ENCODE data around the gene MAGEC1.
"Not testable (repeated sequence)": the region's sequence is repeated elsewhere in the genome, so short reads cannot be mapped to it uniquely, and the experiment has no call there.

Gene MAGEC1, protein sequence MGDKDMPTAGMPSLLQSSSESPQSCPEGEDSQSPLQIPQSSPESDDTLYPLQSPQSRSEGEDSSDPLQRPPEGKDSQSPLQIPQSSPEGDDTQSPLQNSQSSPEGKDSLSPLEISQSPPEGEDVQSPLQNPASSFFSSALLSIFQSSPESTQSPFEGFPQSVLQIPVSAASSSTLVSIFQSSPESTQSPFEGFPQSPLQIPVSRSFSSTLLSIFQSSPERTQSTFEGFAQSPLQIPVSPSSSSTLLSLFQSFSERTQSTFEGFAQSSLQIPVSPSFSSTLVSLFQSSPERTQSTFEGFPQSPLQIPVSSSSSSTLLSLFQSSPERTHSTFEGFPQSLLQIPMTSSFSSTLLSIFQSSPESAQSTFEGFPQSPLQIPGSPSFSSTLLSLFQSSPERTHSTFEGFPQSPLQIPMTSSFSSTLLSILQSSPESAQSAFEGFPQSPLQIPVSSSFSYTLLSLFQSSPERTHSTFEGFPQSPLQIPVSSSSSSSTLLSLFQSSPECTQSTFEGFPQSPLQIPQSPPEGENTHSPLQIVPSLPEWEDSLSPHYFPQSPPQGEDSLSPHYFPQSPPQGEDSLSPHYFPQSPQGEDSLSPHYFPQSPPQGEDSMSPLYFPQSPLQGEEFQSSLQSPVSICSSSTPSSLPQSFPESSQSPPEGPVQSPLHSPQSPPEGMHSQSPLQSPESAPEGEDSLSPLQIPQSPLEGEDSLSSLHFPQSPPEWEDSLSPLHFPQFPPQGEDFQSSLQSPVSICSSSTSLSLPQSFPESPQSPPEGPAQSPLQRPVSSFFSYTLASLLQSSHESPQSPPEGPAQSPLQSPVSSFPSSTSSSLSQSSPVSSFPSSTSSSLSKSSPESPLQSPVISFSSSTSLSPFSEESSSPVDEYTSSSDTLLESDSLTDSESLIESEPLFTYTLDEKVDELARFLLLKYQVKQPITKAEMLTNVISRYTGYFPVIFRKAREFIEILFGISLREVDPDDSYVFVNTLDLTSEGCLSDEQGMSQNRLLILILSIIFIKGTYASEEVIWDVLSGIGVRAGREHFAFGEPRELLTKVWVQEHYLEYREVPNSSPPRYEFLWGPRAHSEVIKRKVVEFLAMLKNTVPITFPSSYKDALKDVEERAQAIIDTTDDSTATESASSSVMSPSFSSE

DNA sequence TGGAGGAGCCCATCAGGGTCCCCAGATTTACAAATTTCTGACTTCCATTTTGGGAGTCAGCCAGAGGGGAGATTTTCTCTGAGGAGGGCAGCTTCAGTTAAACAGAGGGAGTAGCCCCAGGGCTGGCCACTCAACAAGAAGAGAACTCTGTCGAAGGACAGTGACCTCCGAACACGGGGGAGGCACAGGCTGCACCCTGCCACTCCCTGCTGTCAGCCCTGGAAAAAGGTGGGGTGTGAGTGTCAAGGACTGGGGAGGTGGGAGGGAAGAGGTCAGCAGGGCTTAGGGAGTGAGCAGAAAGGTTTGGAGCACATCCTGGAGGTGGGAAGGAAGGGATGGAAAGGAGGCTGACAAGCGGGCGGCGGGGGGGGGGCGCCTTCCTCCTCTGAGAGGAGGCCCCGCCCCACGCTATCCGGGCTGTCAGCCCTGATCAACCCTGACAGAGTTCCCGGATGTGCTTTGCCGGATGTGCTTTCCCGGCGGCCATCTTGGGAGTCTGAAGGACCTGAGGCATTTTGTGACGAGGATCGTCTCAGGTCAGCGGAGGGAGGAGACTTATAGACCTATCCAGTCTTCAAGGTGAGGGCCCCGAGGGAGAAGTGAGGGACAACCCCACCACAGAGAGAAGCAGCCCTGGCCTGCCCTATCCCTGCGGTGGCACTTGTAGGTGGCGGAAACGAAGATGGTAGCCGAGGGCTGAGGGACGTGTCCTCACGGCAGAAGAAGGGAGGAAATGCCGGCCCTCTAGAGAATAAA lies at the start of gene MAGEC1:
TSS of gene MAGEC1 (plus strand) at position 495 of the 756 bp plus-strand sequence. CDS start 1,179 bp downstream, outside the sequence.
- DNase-seq (ENCODE audit: low read depth), result no peak

DNA sequence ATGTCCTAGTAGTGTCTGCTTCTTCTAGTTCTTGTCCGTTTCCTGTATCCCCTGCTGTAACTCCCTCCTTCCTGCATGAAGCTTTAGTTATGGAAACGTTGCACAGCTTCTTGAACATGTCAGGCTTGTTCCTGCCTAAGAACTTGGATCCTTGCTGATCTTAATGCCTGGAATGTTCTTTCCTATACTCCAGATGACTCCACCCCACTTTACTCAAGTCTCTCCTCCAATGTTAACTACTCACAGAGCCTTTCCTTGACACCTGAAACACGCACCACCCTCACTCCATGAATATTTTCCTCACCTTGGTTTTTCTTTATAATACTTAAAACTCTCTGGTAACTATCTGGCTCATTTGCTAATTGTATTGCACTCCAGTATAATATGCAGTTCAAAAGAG lies 46.2 kb upstream of the MAGEC1 start:
- no peak for DNase-seq (ENCODE audit: low read depth)

DNA sequence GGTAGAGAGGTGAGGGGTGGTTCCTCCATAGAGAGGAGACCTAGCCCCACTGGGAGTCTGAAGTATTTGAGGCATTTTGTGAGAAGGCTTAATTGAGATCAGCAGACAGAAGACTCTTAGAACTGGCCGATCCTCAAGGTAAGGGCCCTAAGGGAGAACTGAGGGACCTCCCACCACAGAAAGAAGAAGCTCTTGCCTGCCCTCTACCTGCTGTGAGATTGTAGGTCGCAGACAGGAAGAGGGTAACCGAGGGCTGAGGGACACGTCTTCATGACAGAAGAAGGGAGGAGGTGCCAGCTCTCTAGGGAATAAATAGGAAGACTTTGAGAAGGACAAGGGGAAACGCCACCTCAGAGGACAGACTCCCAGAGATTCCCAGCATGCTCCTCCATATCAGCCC lies 24.1 kb upstream of the MAGEC1 start:
- no peak for DNase-seq (ENCODE audit: low read depth)

DNA sequence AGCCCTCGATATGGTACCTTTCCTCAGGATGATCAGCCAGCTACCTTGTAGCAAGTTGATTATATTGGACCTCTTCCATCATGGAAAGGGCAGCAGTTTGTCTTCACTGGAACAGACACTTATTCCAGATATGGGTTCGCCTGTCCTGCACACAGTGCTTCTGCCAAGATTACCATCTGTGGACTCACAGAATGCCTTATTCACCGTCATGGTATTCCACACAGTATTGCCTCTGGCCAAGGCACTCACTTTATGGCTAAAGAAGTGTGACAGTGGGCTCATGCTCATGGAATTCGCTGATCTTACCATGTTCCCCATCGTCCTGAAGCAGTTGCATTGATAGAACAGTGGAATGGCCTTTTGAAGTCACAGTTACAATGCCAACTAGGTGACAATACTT lies 14.9 kb upstream of the MAGEC1 start:
- DNase-seq (ENCODE audit: low read depth), result not testable (repeated sequence)

DNA sequence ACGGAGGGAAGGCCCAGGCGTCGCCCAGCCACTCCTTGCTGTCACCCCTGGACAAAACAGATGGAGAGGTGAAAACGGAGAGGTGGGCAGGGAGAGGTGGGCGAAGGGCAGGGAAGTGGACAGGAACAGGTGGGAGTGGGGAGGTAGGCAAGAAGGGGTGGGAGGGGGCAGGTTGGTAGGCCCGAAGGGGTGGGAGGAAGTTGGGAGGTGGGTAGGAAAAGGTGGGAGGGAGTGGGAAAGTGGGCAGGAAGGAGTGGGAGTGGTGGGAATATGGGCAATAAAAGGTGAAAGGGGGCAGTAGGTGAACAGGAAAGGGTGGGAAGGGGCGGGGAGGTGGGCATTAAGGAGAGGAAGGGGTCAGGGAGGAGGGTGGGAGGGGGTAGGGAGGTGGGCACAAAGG lies 9.0 kb upstream of the MAGEC1 start:
- no peak for DNase-seq (ENCODE audit: low read depth)

DNA sequence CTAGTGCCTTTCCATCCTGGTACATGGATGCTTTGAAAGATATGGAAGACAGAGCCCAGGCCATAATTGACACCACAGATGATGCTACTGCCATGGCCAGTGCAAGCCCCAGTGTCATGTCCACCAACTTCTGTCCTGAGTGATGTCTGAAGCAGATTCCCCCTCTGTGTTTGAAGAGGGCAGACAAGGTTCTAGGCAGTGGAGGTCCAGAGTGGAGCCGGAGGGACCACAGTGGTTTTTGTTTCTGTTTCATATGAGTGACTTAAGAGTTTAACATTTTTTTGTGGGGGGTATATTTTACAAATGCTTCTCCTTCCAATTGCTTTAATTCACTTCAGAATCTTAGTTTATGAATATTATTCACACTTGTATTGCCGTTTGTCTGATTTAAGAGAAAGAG lies 6.0 kb upstream of the MAGEC1 start:
- DNase-seq (ENCODE audit: low read depth), result no peak

DNA sequence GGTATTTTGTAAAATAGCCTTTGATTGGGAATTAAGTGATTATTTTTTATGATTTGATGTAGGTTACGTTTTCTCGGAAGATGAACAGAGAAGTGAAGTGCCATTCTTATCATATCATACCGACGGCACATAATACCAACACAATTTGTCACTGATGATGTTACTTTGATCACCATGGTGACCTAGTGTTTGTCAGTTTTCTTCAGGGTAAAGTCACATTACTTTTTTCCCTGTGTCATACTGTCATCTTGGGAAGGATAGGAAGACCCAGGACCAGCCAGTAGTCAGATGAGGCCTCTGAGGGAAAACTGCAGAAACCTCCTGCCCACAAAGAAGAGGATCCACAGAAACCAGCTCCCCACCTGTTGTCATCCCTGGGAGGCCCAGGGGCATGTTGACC lies 1.3 kb upstream of the MAGEC1 start:
- DNase-seq (ENCODE audit: low read depth), result no peak

DNA sequence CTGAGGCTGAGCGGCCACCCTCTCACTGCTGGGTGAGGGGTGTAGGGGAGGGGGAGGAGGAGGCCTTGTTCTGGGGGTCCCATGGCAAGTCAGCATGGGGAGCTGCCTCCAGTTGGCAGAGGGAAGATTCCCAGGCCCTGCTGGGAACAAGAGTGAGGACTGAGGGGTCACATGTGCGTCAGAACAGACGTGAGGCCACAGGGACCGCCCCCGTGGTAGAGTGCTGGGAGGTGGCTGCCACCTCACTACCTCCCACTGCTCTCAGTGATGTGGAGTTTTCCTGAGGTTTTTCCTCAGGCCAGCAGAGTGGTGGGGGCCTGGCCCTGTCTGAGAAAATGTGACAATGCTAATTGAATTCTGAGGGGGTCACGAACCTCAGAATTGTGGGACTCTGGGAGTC lies 568 bp downstream of the MAGEC1 start:
- DNase-seq (ENCODE audit: low read depth), result no peak

DNA sequence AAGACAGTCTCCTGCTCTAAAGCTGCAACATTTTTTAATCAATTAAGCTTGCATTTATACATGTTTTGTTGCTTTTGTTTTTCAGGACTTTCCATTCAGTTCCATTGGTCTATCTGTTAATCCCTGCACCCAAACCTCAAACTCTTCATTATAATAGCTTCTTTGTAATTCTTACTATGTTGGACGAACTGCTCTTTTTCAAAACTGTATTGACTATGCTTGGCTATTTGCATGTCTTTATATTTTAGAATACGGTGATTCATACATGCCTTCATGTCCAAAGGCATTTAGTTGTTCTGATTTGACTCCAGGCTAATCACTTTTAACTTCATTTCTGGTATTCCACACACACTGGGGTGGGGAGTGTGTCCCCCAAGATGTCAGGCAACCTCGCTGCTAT lies 14.1 kb downstream of the MAGEC1 start:
- DNase-seq (ENCODE audit: low read depth), result no peak

DNA sequence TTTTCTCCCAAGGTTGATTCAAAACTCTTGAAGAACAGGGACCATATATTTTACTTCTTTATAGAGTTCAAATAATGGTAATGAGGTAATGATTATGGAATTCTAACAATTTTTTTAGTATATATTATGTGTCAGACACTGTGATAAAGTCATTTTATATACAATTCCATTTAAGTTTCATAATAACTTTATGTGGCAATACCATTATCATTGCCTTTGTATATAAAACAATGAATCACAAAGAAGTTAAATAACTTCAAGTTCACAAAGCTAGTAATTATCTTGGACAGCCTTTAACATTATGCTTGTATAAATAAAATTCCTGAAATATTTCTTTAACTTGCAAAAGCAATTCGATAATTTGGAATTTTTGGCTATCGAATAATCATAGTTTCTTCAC lies 20.6 kb downstream of the MAGEC1 start:
- DNase-seq (ENCODE audit: low read depth), result no peak

DNA sequence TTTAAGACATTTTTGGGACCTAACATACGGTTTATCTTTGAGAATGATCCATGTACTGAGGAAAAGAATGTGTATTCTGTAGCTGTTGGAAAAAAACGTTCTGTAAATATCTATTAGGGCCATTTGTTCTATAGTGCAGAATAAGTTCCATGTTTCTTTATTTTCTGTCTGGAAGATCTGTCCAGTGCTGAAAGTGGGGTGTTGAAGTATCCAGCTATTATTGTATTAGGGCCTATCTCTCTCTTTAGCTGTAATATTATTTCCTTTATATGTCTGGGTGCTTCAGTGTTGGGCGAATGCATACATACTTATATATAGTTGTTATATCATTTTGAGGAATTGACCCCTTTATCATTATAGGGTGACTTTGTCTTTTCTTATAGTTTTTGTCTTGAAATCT lies 24.7 kb downstream of the MAGEC1 start:
- DNase-seq (ENCODE audit: low read depth), result no peak

DNA sequence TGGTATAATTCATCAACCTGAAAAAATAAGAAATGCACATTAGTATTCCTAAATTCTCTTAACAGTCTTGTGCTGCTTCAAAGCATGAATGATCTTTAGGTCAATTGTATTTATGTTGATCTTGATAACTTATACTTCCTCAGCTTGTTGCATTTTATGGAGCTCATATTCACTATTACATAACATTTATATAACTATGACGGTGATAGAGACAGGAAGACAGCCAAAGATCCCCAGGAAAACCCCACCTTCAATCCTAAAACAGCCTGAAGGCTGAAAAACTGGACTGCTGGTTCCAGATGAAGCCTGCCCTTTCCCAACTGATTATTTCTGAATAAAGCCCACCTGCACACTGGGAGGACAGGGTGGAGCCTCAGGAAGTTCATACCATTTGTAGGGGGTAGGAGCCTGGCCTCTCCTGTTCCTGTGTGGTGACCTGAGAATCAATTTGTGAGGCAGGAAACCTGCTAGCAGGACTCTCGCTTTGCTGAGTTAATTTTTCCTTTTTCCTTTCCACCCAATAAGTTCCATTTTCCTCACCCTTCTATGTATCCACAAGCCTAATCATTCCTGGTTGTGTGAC lies 30.5 kb downstream of the MAGEC1 start:
- no peak for DNase-seq (ENCODE audit: low read depth)

DNA sequence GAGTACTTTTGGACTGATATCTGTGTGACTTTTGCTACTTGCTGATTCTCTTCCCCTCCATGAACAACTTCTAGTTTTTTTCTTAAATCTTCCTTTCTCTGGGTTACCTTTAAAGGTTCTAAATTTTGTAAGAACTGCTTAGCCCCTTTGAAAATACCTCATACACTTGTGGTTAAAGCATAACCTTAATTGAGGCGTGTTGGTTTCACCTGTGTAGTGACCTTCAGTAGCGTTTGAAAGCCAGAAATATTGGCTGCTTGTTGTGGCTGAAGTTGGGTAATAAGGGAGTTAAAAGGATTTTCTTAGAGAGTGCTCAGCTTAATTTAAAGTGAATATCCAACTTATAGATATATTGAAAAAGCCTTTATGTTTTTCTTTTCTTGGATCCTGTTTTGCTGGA lies 32.0 kb downstream of the MAGEC1 start:
- no peak for DNase-seq (ENCODE audit: low read depth)

DNA sequence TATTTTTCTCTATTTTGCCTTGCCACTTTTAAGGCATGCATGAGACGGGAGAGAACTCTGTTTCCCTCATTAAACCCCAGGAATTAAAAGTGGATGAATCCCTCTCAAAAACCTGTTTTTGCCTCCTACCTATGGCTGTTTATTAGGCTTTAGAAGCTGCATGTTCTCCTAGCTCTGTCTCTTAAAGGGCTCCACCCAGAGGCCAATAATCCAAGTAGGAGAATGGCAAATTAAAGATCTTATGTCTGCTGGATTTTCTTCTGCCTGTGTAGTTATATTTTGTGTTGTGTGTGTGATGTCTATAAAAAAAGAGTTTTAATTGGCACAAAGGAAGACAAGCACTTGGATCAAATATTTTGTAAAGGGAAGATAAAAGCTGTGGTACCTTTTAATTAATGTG lies 32.4 kb downstream of the MAGEC1 start:
- DNase-seq (ENCODE audit: low read depth), result no peak

DNA sequence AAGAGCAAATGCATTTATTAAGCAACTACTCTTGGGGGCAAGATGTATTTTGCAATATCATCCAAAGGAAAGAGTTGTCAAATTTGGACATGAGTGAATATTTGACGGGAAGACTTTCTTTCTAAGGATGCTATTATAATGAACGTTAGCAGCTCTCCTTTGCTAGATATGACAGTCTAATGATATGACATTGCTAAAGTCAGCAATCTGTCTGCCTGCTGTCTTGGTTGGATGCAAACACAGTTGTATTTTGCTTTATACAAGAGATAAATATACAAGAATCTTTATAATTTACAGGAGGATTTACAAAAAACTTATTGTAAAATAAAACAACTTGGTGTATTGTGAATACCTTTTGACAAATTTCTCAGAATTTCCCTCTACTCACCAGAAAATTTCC lies 37.5 kb downstream of the MAGEC1 start:
- no peak for DNase-seq (ENCODE audit: low read depth)

DNA sequence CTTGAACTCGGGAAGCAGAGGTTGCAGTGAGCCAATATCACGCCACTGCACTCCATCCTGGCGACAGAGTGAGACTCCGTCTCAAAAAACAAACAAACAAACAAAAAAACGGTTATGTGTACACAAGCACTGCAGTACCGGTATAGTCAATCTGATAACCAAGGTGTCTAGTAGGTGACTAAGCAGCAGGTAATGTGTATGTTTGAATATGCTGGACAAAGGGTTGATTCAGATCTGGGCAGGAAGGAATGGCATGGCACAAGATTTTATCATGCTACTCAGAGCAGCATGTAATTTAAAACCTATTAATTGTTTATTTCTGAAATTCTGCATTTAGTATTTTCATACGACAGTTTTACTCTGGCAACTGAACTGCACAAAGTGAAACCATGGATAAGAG lies 41.7 kb downstream of the MAGEC1 start:
- no peak for DNase-seq (ENCODE audit: low read depth)

DNA sequence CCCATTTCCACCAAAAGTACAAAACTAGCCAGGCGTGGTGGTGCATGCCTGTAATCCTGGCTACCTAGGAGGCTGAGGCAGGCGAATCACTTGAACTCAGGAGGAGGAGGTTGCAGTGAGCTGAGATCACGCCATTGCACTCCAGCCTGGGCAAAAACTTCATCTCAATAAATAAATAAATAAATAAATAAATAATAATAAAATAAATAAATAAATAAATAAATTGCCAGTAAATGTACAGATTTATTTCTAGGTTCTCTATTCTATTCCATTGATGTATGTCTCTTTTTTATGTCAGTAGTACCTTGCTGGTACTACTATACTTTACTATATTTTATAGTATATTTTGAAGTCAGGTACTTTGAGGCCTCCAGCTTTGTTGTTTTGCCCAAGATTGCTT lies 43.7 kb downstream of the MAGEC1 start:
- DNase-seq (ENCODE audit: low read depth), result no peak

DNA sequence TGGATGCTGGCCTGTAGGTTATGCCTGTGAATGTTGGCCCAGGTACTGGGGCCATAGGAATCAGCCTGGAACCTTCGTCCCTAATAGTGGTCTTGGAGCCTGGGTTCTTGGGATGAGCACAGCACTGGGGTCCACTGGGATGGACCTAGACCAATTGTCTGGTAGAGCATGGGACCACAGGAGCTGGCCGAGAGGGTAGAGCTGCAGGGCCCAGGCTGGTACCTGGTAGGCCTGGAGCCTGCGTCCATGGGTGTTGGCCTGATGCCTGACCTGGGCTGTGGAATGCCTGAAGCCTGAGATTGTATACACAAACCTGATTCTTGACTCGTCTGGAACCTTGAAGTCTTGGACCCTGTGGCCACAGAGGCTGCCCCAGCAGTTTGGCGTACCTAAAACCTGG lies 48.9 kb downstream of the MAGEC1 start:
- DNase-seq (ENCODE audit: low read depth), result no peak

DNA sequence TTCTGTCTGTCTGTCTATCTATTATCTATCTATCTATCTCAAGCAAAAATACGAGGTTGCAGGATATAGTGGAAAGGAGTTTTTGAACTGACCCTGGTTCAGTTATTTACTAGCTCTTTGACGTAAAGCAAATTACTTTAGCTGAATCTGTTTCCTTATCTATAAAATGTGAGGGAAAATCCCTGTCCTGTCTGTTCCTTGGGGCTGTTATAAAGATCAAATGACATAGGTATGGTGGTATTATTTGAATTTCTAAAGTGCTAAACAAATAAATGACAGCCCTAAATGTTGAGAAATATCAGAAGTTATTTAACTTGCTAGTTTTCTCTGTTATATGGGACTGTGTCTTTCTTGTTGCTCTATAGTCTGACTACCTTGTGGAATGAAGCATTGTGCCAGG lies 55.0 kb downstream of the MAGEC1 start:
- DNase-seq (ENCODE audit: low read depth), result no peak
